Activated CD4-positive, alpha-beta T cell treated with anti-CD3 and anti-CD28 coated beads, Interleukin-10, Interleukin-2, amounts not matched to agents 100 ng/mL and 50 ng/mL, durations not matched to agents 16 hours and 8 hours (primary cell): Measurements from ENCODE around the gene WTIP.

ENCODE experiments used
- DNase-seq: peaks from one replicate; pipeline ENCODE4 v3.0.0-alpha.2; 2020

Gene WTIP

DNA sequence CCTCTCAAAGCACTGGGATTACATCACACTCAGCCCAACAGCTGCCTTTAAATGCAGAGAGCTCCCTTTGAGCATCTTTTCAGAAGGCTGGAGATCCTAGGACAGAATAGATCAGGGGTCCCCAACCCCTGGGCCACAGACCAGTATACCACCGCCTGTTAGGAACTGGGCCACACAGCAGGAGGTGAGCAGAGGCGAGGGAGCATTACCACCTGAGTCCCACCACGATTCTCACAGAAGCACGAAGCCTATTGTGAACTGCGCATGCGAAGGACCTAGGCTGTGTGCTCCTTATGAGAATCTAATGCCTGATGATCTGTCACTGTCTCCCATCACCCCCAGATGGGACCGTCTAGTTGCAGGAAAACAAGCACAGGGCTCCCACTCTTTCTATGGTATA, 2.2 kb upstream of the WTIP start:
- no peak for DNase-seq

DNA sequence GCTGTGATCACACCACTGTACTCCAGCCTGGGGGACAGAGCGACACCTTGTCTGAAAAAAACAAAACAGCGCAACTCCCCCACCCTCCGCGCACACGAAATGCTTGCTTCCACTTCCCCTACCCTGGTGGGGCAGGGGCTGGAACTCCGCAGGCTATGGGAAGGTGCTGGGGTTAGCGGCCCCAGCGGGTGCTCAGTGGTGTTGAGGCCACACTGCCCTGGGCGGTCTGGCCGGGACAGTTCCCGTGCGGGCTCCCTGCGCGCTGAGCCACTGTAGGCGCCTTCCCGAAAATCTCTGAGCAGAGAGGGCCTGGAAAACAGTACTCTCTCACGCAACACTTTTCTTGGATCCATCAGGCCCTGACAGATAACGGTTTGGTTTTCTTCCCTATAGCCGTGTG, 1.1 kb upstream of the WTIP start:
- DNase-seq: no peak

DNA sequence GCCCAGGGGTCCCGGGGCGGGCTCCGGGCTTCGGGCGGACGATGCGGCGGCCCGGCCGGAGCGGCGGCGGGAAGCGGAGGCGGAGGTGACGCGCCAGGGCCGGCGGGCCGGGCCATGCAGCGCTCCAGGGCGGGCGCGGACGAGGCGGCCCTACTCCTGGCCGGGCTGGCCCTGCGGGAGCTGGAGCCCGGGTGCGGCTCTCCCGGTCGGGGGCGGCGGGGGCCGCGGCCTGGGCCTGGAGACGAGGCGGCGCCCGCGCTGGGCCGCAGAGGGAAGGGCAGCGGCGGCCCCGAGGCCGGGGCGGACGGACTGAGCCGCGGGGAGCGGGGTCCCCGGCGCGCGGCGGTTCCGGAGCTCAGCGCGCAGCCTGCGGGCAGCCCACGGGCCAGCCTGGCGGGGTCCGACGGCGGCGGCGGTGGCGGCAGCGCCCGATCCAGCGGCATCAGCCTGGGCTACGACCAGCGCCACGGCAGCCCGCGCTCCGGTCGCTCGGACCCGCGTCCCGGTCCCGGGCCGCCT, 362 bp downstream of the WTIP start:
- no peak for DNase-seq

- DNase-seq: no peak
Measured at GRCh38 chr19:34482380-34483250, 1.1 kb downstream of the WTIP start.

DNA sequence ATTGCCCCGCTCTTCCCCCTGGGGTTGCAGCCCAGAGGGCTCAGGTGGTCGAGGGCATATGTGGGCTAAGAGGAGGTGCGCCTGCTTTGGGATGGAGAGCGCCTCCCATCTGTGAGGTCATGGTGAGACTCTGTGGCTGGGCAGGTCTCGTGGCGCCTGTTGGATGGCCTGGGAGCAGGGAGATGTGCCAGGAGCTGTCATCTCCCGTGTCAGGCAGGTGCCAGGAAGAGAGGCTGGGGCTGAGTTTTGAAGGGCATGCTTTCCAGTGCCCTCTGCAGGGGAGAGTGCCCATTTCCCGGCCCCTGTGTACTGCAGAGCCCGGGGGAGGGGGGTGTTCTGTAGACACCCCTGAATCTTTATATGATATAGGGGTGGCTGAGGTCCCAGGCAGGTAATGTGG, 2.8 kb downstream of the WTIP start:
- no peak for DNase-seq

DNA sequence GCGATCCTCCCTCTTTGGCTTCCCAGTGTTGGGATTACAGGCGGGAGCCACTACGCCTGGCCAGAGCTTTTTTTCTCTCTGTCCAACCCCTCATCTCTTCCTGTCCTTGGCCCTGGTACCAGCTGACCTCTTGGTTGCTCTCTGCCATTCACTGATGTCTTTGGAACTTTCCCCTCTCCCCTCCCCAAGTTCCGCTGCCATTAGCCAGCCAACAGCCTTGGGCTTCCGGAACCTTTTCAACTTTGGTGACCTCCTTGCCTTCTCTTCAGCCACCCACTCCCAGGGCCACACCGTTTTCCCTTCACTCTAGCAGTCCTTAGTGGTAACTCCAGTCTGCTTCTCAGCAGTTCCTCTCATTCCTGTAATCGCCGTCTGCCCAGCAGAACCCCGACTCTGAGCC, 4.3 kb downstream of the WTIP start:
- no peak for DNase-seq

DNA sequence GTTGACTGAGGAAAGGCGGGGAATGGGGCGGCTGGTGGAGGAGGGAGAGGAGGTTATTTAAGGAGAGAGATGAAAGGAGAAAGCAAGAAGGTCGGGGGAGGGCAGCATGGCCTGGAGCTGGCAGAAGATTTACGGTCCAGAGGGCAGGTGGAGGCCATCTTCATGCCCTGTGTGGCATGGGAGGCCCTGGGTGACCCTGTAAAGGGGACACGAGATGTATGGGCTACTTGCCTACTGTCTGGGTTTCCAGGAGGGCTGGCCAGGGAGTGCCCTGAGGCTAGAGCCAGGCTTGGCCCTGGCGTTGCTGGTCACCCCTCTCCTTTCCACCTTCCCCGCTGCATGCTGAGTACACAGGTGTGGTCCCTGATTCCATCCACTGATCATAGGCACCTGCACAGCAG, 6.1 kb downstream of the WTIP start:
- DNase-seq: no peak

DNA sequence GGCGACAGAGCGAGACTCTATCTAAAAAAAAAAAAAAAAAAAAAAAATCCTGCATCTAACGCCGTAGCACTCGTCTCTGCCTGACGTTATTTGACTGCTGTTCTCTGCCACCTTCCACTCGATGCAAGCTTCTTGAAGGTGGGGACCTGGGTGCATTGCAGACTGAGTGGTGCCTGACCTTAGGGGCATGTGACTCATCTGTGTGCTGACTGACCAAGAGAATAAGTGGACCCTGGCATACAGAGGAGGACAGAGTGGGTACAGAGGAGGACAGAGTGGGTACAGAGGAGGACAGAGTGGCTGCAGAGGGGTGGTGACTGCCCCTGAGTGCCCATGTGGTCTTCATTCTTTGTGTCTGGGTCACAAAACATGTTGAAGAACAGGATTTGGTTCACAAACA, 7.6 kb downstream of the WTIP start:
- no peak for DNase-seq

DNA sequence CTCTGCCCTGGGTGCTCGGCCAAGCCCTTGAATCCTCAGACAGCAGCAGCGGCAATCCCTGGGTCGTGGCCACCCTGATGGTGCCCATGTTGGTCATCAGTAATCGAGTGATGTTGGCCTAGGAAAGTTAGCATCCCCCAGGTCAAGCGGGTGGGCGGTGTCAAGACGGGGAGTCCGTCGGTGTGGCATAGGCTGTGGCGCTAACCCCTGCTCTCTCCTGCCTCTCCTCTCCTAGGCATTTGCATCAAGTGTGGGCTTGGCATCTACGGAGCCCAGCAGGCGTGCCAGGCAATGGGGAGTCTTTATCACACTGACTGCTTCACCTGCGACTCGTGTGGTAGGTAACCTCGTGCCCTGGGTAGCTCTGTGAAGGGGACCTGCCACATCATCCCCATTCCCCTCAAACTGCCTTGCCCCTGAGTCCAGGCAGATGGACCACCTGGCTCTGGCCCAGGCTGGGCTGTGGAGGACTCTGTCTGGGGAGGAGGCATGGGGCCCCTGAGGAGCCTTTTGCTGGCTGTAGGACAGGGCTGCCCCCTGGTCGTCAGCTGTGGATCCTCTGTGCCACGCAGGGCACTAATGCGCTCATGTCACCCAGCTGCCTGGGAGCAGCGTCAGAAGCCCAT, 8.7 kb downstream of the WTIP start:
- DNase-seq: no peak

GRCh38 chr19:34493038-34493648, 11.6 kb downstream of the WTIP start:
- no peak for DNase-seq

DNA sequence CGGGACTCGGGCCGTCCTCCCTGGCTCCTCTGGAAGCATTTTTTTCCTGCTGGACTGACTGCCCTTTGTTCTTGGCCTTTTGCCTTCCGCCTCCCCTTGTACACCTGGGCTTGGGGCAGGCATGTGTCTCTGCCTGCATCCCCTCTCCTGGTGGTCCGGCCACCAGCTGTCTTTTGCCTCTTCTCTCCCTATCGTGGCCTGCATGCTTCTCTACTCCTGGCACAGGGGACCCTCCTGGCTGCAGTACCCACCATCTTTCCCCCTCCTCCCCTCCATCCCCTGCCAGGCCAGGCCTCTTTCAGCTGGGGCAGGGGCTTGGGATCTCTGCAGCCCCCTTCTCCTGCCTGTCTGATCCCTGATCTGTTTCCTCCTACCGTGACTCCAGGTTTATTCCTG, 12.1 kb downstream of the WTIP start:
- DNase-seq: no peak

GRCh38 chr19:34494601-34495000, 13.0 kb downstream of the WTIP start:
- DNase-seq: no peak

- DNase-seq: no peak
Measured at GRCh38 chr19:34495416-34495815, 13.9 kb downstream of the WTIP start.

DNA sequence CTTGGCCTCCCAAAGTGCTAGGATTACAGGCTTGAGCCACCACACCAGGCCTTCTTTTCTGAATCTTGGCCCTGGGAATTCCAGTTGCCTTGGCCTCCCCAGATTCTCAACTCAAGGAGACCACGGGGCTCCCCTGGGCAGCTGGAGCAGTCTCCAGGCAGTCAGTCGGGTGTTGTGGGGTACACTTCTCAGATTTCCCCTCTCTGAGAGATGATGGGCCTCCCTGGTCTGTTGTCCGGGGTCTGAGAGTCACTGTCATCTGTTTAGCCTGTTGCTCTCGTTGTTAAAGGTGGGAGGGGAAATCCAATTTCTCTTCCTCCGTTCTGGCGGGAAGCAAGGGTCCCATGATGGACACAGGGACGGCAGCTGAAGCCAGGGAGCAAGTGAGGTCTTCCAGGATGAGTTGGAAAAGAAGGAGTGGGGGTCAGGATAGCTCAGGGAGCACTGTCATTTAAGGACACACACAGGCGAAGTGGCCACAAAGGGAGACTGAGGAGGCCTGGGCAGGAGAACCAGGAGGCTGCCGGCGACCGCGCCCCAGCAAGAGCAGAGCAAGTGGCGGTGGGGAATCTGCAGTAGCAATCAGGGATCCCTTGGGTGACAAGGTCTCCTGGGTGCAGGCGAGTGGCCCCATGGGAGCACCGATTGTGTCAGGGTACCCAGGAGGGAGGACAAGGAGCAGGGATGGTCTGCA, 15.7 kb downstream of the WTIP start:
- DNase-seq: no peak

- no peak for DNase-seq
Measured at GRCh38 chr19:34499155-34499834, 17.7 kb downstream of the WTIP start.

DNA sequence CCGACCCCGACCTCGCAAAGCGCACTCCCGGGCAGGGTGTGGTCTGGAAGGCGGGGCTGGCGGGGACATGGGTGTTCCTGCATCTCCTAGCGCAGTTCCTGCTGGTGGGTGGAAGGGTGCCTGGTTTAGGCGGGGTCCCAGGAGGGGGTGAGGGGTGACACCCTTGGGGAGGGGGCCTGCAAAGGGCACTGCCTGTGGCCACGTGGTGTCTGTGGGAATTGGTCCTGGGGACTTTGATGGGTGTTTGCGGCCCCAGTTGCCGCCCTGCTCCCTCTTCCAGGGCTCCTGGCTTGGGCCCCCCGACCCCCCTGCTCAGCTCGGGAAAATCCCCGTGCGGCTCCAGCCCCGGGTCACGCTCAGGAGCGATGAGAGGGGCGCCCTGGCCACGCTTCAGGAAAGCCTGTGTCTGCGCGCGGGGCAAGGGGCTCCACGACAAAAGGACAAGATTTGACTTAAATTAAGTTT, 19.1 kb downstream of the WTIP start:
- DNase-seq: no peak

DNA sequence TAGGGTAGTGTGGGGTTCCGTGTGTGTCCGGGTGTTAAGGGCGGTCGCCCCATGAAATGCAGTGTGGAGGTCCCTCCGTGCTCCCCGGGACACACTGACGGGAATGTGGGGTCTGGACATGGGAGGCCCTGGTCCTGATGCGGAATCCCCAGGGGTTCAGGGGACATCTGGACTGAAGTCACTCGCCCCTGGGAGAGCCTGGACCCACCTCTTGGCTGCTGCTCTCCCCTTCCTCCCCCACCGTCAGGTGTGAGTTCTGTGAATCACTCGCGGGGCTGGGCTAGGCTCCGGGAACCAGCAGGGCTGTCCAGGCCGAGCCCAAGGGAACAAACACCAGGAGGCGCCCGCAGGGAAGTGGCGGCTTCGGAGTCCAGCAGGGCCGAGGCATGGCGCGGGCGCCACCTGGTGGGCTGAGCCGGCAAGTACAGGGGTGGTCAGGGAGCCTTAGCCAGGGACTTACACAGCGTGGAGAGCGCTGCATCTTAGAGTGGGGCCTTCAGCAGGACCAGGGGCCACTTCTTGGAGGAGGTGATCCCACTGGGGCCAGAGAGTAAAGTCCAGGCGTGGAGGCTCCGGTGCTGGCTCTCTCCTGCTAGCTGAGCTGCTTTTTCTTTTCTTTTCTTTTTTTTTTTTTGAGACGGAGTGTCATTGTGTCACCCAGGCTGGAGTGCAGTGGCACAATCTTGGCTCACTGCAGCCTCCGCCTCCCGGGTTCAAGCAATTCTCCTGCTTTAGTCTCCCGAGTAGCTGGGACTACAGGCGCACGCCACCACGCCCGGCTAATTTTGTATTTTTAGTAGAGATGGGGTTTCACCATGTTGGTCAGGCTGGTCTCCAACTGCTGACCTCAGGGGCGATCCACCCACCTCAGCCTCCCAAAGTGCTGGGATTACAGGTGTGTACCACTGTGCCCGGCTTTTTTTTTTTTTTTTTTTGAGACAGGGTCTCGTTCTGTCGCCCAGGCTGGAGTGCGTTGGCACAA, 20.1 kb downstream of the WTIP start:
- peak; percentile 90 for DNase-seq

- no peak for DNase-seq
Measured at GRCh38 chr19:34502582-34503411, 21.2 kb downstream of the WTIP start.

DNA sequence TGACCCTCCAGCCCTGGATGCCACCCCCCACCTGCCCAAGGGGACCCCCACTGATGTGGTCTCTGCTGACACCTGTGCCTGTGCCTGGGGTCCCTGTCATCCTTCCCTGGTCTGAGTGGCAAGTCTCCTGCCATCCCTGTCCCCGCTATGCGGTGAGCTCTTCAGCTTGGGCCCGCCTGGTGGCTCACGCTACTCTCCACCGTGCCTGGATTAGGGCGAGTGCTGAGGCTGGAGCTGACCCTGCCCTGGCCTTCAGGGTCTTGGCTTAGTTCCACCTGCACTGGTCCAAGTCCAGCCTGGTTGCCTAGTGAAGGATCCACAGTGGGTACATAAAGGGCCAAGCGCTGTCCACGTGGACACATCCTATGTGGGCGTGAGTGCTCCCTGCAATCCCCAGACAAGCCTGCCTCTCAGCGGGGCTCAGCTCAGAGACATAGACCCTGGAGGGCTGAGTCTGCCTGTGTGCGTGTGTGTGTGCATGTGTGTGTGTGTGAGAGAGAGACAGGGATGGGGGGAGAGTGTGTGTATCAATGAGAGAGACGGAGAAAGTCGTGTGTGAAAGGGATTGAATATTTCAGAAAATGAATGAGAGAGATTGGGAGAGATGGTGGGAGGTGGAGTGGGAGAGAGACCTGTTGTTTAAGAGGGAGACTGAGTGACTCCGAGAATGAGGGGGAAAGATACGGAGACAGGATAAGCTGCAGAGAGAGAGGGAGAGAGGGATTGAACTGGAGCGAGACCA, 22.1 kb downstream of the WTIP start:
- DNase-seq: no peak
